HepG2 (cell line): Measurements from ENCODE around the gene FAM20C. TPM values are rescaled to one million over a fixed set of nuclear protein-coding genes. Genes with fewer than 3 reads are reported as not detected.

ENCODE experiments used
- ATAC-seq: fragments of 200-7000 bp; cut with Tn5 transposase; 3 replicates; pipeline ENCODE4 v1.9.1; 2020; ENCODE audit warnings: mild to moderate bottlenecking, moderate library complexity
- BruUV-seq: library from RNA; stranded (reverse); fragments of 400-500 nt; replicated peaks from 2 replicates; lab custom pipeline; 2021; lab: Mats Ljungman, UMichigan
- CTCF ChIA-PET: fragments of 300-600 bp; formaldehyde crosslinking; extraction: SDS; loops from one replicate; lab custom pipeline; 2021; ENCODE audit warnings: low total read pairs, inconsistent platforms, low intra/inter-chr PET ratio; lab: Yijun Ruan, JAX
- POLR2A ChIA-PET: fragments of 350-600 bp; sonication (Branson Sonifier 250); formaldehyde crosslinking; loops from one replicate; lab custom pipeline; 2020; ENCODE audit warnings: antibody characterized with exemption, inconsistent platforms; lab: Yijun Ruan, JAX
- DNase-seq: peaks from one replicate; pipeline ENCODE4 v3.0.0-alpha.2; 2015; ENCODE audit warnings: low spot score
- FAIRE-seq: peaks from 3 replicates; lab custom pipeline; 2011; peaks lifted over from hg19 to GRCh38; lab: Jason Lieb, UNC
- H2AFZ ChIP-seq: one replicate; pipeline ENCODE4 v1.6.1; 2011; ENCODE audit warnings: low read length, inconsistent platforms
- H3K27ac ChIP-seq: fragments of 300-600 bp; 3 replicates; pipeline ENCODE4 v1.8.0; 2011; ENCODE audit warnings: mixed run types, mild to moderate bottlenecking, mixed read lengths, low read length, inconsistent platforms; ENCODE audit not compliant: insufficient read depth; ENCODE audit errors: extremely low read length
- H3K27me3 ChIP-seq, 2 experiments: fragments of 200-600 bp in 1 of 2; 2 replicates in 1 of 2; 3 replicates in 1 of 2; pipeline versions ENCODE4 v1.6.0 to v1.8.0; 2011; ENCODE audit warnings: low read length in 2 of 2, mild to moderate bottlenecking in 2 of 2, moderate library complexity in 2 of 2, inconsistent platforms in 1 of 2; ENCODE audit not compliant: insufficient read depth in 2 of 2, control insufficient read depth in 1 of 2
- H3K36me3 ChIP-seq, 2 experiments: fragments of 200-600 bp in 1 of 2; replicated peaks in 1 of 2; 2 replicates in 1 of 2; 3 replicates in 1 of 2; pipeline versions ENCODE4 v1.5.1 to v1.8.0; 2011; ENCODE audit warnings: low read length in 2 of 2, inconsistent platforms in 1 of 2; ENCODE audit not compliant: insufficient read depth in 2 of 2, control insufficient read depth in 1 of 2
- H3K4me1 ChIP-seq: 2 replicates; pipeline ENCODE4 v1.5.1; 2012; ENCODE audit warnings: low read length, inconsistent platforms; ENCODE audit not compliant: insufficient read depth
- H3K4me2 ChIP-seq: 2 replicates; pipeline ENCODE4 v1.6.0; 2011; ENCODE audit warnings: low read depth, low read length, inconsistent platforms
- H3K4me3 ChIP-seq, 3 experiments: fragments of 200-600 bp in 1 of 3; sonication (generic), shearing (Covaris generic) in 1 of 3; replicated peaks in 1 of 3; 2 replicates each; pipeline ENCODE4 v1.5.1; 2011 to 2016; ENCODE audit warnings: low read length in 3 of 3, inconsistent platforms in 2 of 3, low read depth in 2 of 3, mild to moderate bottlenecking in 2 of 3, control low read depth in 1 of 3, mixed read lengths in 1 of 3; ENCODE audit not compliant: insufficient read depth in 1 of 3
- H3K79me2 ChIP-seq: one replicate; pipeline ENCODE4 v1.6.1; 2011; ENCODE audit warnings: low read length, inconsistent platforms; ENCODE audit not compliant: insufficient read depth
- H3K9ac ChIP-seq: 2 replicates; pipeline ENCODE4 v1.6.0; 2011; ENCODE audit warnings: mild to moderate bottlenecking, low read depth, low read length, inconsistent platforms; ENCODE audit not compliant: insufficient read depth
- H3K9me3 ChIP-seq: 2 replicates; pipeline ENCODE4 v1.5.1; 2012; ENCODE audit warnings: mild to moderate bottlenecking, low read length
- H4K20me1 ChIP-seq: 2 replicates; pipeline ENCODE4 v1.6.0; 2011; ENCODE audit warnings: inconsistent platforms, mild to moderate bottlenecking, low read length, moderate library complexity; ENCODE audit not compliant: insufficient read depth
- HIVEP1 ChIP-seq: sonication (generic); formaldehyde crosslinking; IDR thresholded peaks from 2 replicates; pipeline ENCODE4 v1.4.0; 2020; ENCODE audit warnings: mild to moderate bottlenecking, missing genetic modification reagents
- KLF15 ChIP-seq: sonication (generic); formaldehyde crosslinking; IDR thresholded peaks from 2 replicates; pipeline ENCODE4 v1.8.1; 2023; ENCODE audit warnings: borderline replicate concordance, mild to moderate bottlenecking, inconsistent platforms, missing genetic modification reagents, mixed read lengths
- NCOA2 ChIP-seq: sonication (generic); formaldehyde crosslinking; IDR thresholded peaks from 2 replicates; pipeline ENCODE4 v1.8.0; 2022; ENCODE audit warnings: inconsistent platforms
- ZC3H4 ChIP-seq: sonication (generic); formaldehyde crosslinking; IDR thresholded peaks from 2 replicates; pipeline ENCODE4 v1.4.0; 2020; ENCODE audit warnings: missing genetic modification reagents, borderline replicate concordance
- ZNF776 ChIP-seq: sonication (generic); formaldehyde crosslinking; IDR thresholded peaks from 2 replicates; pipeline ENCODE4 v1.4.0; 2020; ENCODE audit warnings: mild to moderate bottlenecking, missing genetic modification reagents
- ZNF83 ChIP-seq: sonication (generic); formaldehyde crosslinking; IDR thresholded peaks from 2 replicates; pipeline ENCODE4 v1.4.0; 2020; ENCODE audit warnings: missing genetic modification reagents, mild to moderate bottlenecking, borderline replicate concordance
- ZSCAN25 ChIP-seq: sonication (generic); formaldehyde crosslinking; IDR thresholded peaks from 2 replicates; pipeline ENCODE4 v1.8.0; 2022; ENCODE audit warnings: mild to moderate bottlenecking, missing genetic modification reagents
- ZSCAN29 ChIP-seq: sonication (generic); formaldehyde crosslinking; conservative IDR thresholded peaks from 2 replicates; pipeline ENCODE4 v1.4.0; 2020; ENCODE audit warnings: mild to moderate bottlenecking, missing genetic modification reagents
- WGBS: methylation state at CpG from one replicate; pipeline ENCODE4 v1.1.6; 2017; ENCODE audit warnings: low lambda C conversion rate; 5-methylcytosine and 5-hydroxymethylcytosine counted together
- in situ Hi-C: cut with HindIII; loops from 2 replicates; pipeline ENCODE4 v1.10.0; 2017; ENCODE audit warnings: low pct_unique_long_range_greater_than_20kb; ENCODE audit not compliant: extremely low pct_ligation_motif_present
- intact Hi-C: fragments of 100-400 bp; cut with micrococcal nuclease; formaldehyde crosslinking; loops from one replicate; pipeline ENCODE4 v1.10.0; 2022; ENCODE audit not compliant: unreplicated experiment
- polyA plus RNA-seq, 8 experiments: library from polyadenylated mRNA; depleted of rRNA in 3 of 8; stranded (reverse) in 7 of 8; unstranded in 1 of 8; fragments of >200 nt; fragmentation: Illumina TruSeq in 4 of 8; extraction: Trizol in 4 of 8; gene quantifications; 2 replicates each; pipeline versions ENCODE4 v1.2.1 to v1.2.3, GENCODE V29; 2011 to 2016; ENCODE audit warnings: low read depth in 4 of 8, missing spikeins in 1 of 8, mixed read lengths in 1 of 8; ENCODE audit not compliant: insufficient read depth in 1 of 8
- total RNA-seq, 5 experiments: library from RNA; depleted of rRNA; stranded (reverse); fragments of >200 nt; fragmentation: Illumina TruSeq; extraction: Trizol; gene quantifications; 2 replicates each; pipeline ENCODE4 v1.2.3, GENCODE V29; 2016; ENCODE audit warnings: low read depth in 1 of 5
- TF ChIP-seq, protein P1 (sequence below): IDR thresholded peaks from 2 replicates; pipeline ENCODE4 v1.6.1; 2016; ENCODE audit warnings: control low read depth
- TF ChIP-seq, protein P2 (sequence below): sonication (generic); formaldehyde crosslinking; IDR thresholded peaks from 2 replicates; pipeline ENCODE4 v1.4.0; 2020; ENCODE audit warnings: missing genetic modification reagents

FAM20C gene
- total and polyA plus RNA-seq, 2 of the 13 experiments (the other 11 are each of a cell fraction or from before 2014, with no cell fraction given), result 11.9 to 19.9 TPM

DNA sequence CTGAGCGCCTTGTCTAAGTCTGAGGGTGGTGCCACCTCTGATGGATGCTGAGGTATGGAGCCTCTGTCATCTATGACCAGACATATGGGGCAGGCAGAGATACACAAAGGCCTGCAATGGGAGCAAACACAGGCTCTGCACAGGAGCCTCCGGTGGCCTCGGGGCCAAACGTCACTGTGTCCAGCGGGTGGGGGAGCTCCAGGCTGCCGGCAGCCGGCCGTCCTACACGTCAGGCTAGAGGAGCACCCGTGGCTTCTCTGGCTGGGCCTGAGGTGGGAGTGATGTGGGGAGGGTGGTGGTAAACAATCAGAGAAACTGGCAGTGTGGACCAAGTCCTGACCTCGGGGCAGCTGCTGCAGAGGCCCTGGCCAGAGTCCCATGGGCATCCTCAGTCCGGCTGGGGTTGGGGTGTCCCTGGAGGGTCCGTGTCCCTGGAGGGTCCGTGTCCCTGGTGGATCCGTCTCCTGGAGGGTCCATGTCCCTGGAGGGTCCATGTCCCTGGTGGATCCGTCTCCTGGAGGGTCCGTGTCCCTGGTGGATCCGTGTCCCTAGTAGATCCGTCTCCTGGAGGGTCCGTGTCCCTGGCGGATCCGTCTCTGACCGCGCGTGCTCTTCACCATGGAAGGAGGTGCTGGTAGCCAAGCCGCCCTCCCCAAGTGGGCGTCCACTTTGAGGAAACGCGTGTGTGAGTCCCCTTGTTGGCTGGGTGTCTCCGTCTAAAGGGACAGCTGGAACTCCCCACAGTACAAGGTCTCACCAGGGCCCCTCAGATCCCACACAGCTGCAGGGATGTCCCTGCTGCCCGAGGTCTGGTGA lies 24.2 kb upstream of the FAM20C start:
- ATAC-seq (peak; percentile 50), DNase-seq (no peak), FAIRE-seq (no peak)
- Histone ChIP-seq H3K4me2 (no peak overlapping the region), H3K27ac (no peak overlapping the region), H3K27me3 (peaks cover 16 to 85% of the 10 kb centered on the region in 2 experiments), H3K9ac (no peak overlapping the region), H3K9me3 (no peaks in the 10 kb centered on the region), H3K4me3 (no peak overlapping the region), H3K79me2 (no peaks in the 10 kb centered on the region), H3K4me1 (peaks cover 8% of the 10 kb centered on the region), H2AFZ (no peak overlapping the region), H4K20me1 (no peaks in the 10 kb centered on the region), H3K36me3 (no peaks in the 10 kb centered on the region)
- in situ Hi-C loops (no loop called here), intact Hi-C loops (no loop called here)
- POLR2A ChIA-PET, result no interaction called here
- no TSS peak for BruUV-seq
- TF ChIP-seq ZNF776 (CRISPR knock-in tag) (no peak), HIVEP1 (no peak), KLF15 (CRISPR knock-in tag) (no peak), ZC3H4 (CRISPR knock-in tag) (no peak), NCOA2 (CRISPR knock-in tag) (no peak), ZNF83 (CRISPR knock-in tag) (no peak), ZSCAN29 (CRISPR knock-in tag) (no peak), ZSCAN25 (CRISPR knock-in tag) (no peak)
- TF ChIP-seq, protein P1, sequence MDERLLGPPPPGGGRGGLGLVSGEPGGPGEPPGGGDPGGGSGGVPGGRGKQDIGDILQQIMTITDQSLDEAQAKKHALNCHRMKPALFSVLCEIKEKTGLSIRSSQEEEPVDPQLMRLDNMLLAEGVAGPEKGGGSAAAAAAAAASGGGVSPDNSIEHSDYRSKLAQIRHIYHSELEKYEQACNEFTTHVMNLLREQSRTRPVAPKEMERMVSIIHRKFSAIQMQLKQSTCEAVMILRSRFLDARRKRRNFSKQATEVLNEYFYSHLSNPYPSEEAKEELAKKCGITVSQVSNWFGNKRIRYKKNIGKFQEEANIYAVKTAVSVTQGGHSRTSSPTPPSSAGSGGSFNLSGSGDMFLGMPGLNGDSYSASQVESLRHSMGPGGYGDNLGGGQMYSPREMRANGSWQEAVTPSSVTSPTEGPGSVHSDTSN (CRISPR knock-in tag), result no peak
- TF ChIP-seq, protein P2, sequence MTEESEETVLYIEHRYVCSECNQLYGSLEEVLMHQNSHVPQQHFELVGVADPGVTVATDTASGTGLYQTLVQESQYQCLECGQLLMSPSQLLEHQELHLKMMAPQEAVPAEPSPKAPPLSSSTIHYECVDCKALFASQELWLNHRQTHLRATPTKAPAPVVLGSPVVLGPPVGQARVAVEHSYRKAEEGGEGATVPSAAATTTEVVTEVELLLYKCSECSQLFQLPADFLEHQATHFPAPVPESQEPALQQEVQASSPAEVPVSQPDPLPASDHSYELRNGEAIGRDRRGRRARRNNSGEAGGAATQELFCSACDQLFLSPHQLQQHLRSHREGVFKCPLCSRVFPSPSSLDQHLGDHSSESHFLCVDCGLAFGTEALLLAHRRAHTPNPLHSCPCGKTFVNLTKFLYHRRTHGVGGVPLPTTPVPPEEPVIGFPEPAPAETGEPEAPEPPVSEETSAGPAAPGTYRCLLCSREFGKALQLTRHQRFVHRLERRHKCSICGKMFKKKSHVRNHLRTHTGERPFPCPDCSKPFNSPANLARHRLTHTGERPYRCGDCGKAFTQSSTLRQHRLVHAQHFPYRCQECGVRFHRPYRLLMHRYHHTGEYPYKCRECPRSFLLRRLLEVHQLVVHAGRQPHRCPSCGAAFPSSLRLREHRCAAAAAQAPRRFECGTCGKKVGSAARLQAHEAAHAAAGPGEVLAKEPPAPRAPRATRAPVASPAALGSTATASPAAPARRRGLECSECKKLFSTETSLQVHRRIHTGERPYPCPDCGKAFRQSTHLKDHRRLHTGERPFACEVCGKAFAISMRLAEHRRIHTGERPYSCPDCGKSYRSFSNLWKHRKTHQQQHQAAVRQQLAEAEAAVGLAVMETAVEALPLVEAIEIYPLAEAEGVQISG (CRISPR knock-in tag), result no peak
- WGBS, result 14% methylated on average over 12 of the region's 31 CpGs
- CTCF ChIA-PET, result no interaction called here
